ENCODE measurements around the gene P2RY2.
A peak's percentile ranks its signal among the peaks of the same experiment; 100 is the strongest.

P2RY2 gene

DNA sequence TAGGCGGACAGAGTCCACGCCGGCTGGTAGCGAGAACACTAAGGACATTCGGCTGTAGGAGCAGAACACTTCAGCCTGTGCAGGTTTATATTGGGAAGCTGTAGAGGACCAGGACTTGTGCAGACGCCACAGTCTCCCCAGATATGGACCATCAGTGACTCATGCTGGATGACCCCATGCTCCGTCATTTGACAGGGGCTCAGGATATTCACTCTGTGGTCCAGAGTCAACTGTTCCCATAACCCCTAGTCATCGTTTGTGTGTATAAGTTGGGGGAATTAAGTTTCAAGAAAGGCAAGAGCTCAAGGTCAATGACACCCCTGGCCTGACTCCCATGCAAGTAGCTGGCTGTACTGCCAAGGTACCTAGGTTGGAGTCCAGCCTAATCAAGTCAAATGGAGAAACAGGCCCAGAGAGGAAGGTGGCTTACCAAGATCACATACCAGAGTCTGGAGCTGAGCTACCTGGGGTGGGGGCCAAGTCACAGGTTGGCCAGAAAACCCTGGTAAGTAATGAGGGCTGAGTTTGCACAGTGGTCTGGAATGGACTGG lies 17.2 kb downstream of the P2RY2 start:
- no peak overlapping the region for H3K27ac ChIP-seq (ENCODE audit: insufficient read depth, low read depth, low read length, poor library complexity, severe bottlenecking)
- WGBS, 2 experiments = 94 to 96% methylated on average over 8 of the region's 8 CpGs
- no peaks in the 10 kb centered on the region for H3K9me3 ChIP-seq (ENCODE audit: control insufficient read depth, low read length)

DNA sequence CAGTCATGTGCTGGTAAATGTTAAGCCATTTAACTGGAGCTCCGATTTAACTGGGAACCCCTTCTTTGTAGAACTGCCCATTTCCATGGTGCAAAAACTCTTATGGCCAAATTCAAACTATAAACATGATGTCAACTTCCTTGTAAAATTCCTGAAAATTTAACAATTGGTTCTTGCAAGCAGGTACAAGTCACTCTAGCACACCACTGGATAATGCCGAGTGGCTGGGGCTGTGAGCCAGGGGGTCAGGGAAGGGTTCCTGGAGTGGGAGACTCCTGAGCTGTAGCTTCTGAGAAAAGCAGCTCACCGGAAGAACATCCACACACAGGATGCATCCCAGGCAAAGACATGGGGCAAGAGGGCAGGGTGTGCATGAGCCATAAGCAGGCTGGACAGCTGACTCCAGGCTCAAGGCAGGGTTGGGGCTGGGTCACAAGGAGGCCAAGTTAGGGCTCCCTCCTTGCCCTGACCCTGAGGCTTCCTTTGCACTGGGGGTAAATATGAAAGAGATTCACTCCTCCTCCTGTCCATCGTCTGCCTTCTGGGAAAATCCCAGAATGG lies 18.2 kb downstream of the P2RY2 start:
- 94% methylated on average over 4 of the region's 4 CpGs for WGBS, 2 experiments
- H3K9me3 ChIP-seq (ENCODE audit: control insufficient read depth, low read length) = no peaks in the 10 kb centered on the region
- no peaks in the 10 kb centered on the region for H3K27me3 ChIP-seq (ENCODE audit: control insufficient read depth, insufficient read depth, low read length, poor library complexity, severe bottlenecking)
- no peaks in the 10 kb centered on the region for H3K36me3 ChIP-seq (ENCODE audit: control insufficient read depth, insufficient read depth, low read length)
- H3K4me3 ChIP-seq (ENCODE audit: insufficient read depth, low read depth, low read length) = no peak overlapping the region
- H3K27ac ChIP-seq (ENCODE audit: insufficient read depth, low read depth, low read length, poor library complexity, severe bottlenecking) = no peak overlapping the region
- no peaks in the 10 kb centered on the region for H3K4me1 ChIP-seq (ENCODE audit: control insufficient read depth, insufficient read depth, low read length)

More for the DNA sequence above, 17.2 kb downstream of the P2RY2 start:
- H3K4me1 ChIP-seq (ENCODE audit: control insufficient read depth, insufficient read depth, low read length) = no peaks in the 10 kb centered on the region
- no peaks in the 10 kb centered on the region for H3K27me3 ChIP-seq (ENCODE audit: control insufficient read depth, insufficient read depth, low read length, poor library complexity, severe bottlenecking)
- H3K4me3 ChIP-seq (ENCODE audit: insufficient read depth, low read depth, low read length) = no peak overlapping the region
- H3K36me3 ChIP-seq (ENCODE audit: control insufficient read depth, insufficient read depth, low read length) = no peaks in the 10 kb centered on the region

DNA sequence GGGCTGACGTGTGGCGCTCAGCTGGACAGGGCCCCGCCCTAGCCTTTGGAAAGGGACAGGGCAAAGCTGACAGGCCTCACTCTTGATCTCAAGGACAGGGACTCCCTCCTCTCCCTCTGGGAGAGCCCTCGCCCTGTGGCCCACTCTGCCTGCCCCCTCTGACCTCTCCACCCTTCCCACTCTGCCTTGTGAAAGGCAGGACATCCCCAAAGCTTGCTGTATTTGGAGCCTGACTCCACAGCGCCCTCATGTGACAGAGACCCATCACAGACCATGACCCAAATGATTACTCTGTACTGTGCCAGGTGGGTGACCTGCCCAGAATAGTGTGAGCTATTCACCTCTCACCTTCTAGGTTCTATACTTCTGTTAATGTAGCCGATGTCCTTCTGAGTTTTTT lies 18.8 kb downstream of the P2RY2 start:
- Histone ChIP-seq H3K4me1 (ENCODE audit: control insufficient read depth, insufficient read depth, low read length) (no peaks in the 10 kb centered on the region), H3K27me3 (ENCODE audit: control insufficient read depth, insufficient read depth, low read length, poor library complexity, severe bottlenecking) (no peaks in the 10 kb centered on the region), H3K27ac (ENCODE audit: insufficient read depth, low read depth, low read length, poor library complexity, severe bottlenecking) (no peak overlapping the region), H3K4me3 (ENCODE audit: insufficient read depth, low read depth, low read length) (no peak overlapping the region), H3K36me3 (ENCODE audit: control insufficient read depth, insufficient read depth, low read length) (no peaks in the 10 kb centered on the region), H3K9me3 (ENCODE audit: control insufficient read depth, low read length) (no peaks in the 10 kb centered on the region)
- WGBS, 2 experiments = 57 to 59% methylated on average over 6 of the region's 6 CpGs

DNA sequence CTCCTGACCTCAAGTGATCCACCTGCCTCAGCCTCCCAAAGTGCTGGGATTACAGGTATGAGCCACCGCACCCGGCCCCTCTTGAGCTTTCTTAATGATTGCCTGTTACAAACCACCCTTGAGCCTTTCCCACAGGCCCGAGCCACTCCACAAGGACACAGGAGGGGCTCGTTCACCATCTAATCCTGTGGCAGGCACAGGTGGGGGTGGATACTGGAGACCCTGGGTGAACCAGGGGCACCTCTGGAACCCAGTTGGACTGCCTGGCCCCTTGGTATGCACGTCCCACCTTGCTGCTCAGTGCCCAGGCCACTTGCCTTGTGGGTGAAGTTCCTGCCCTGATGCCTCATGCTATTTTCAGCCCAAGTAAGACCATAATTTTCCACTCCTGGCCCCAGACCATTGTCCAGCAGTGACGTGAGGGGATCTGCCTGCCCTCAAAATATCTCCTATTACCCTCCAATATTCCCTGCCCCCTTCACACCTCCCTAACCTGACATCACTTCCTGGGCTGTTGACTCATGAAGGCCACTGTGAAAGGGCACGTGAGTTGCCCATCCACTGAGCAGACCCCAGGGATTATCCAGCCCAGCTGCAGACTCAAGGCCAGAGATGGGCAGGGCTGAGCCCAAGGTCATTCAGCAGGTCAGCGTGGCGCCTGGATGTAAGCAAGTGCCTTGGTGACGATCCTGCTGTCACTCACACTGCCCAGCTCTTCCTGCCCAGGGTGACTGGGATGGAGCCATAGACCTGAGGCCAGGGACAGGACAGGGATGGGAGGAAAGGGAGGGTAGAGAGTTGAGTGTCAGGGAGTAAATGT lies 19.6 kb downstream of the P2RY2 start:
- Histone ChIP-seq H3K36me3 (ENCODE audit: control insufficient read depth, insufficient read depth, low read length) (no peaks in the 10 kb centered on the region), H3K4me3 (ENCODE audit: insufficient read depth, low read depth, low read length) (no peak overlapping the region), H3K27me3 (ENCODE audit: control insufficient read depth, insufficient read depth, low read length, poor library complexity, severe bottlenecking) (no peaks in the 10 kb centered on the region), H3K9me3 (ENCODE audit: control insufficient read depth, low read length) (no peaks in the 10 kb centered on the region), H3K4me1 (ENCODE audit: control insufficient read depth, insufficient read depth, low read length) (no peaks in the 10 kb centered on the region), H3K27ac (ENCODE audit: insufficient read depth, low read depth, low read length, poor library complexity, severe bottlenecking) (no peak overlapping the region)
- 77 to 80% methylated on average over 10 of the region's 10 CpGs for WGBS, 2 experiments

DNA sequence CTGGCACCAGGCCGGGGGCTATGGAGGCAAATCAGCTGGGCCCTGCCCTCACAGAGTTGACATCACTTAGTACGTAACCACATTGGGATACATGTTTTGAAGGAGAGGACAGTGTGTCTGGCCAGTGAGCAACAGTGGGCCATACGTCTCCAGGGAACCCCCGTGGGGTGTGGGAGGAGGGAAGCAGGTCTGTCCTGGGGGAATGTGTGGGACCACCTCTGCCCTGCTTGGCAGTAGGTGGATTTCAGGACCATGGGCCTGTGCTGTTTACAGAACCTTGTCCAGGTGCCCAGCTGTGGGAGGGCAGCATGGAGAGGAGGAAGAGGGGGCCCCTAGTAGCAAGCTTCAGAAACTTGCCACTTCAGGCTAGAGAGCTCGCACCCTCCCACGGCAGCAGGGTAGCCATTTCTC lies 21.0 kb downstream of the P2RY2 start:
- H3K27ac ChIP-seq (ENCODE audit: insufficient read depth, low read depth, low read length, poor library complexity, severe bottlenecking) = no peak overlapping the region
- H3K27me3 ChIP-seq (ENCODE audit: control insufficient read depth, insufficient read depth, low read length, poor library complexity, severe bottlenecking) = no peaks in the 10 kb centered on the region
- no peaks in the 10 kb centered on the region for H3K36me3 ChIP-seq (ENCODE audit: control insufficient read depth, insufficient read depth, low read length)
- H3K9me3 ChIP-seq (ENCODE audit: control insufficient read depth, low read length) = no peaks in the 10 kb centered on the region
- 93 to 98% methylated on average over 6 of the region's 6 CpGs for WGBS, 2 experiments
- H3K4me3 ChIP-seq (ENCODE audit: insufficient read depth, low read depth, low read length) = no peak overlapping the region
- H3K4me1 ChIP-seq (ENCODE audit: control insufficient read depth, insufficient read depth, low read length) = no peaks in the 10 kb centered on the region

DNA sequence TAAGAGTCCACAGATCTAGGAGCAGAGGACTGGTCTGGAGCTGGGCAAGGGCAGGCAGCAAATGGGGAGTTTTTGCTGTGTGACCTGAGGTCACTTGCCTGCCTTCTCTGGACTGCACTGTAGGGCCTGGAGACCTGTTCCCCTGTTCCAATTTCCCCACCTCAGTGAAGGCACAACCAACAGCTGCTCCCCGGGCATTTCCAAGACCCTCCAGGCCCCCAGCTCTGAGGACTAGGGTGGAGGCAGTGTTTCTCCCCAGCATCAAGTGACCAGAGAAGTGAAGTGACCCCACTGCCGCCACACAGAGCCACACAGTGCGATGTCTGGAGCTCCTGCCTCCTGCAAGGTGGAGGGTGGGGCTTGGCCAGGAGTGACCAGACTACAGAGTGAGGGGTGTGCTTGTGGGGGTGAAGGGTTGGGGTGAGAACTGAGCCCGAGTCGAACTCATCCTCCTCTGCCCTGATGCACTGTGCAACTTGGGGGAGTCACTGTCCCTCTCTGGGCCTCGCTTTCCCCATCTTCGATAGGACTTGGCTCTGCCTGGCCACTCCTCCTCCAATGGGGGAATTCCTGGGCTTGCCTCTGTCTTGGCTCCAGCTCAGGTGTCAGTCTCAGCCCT lies 21.6 kb downstream of the P2RY2 start:
- Histone ChIP-seq H3K4me3 (ENCODE audit: insufficient read depth, low read depth, low read length) (no peak overlapping the region), H3K4me1 (ENCODE audit: control insufficient read depth, insufficient read depth, low read length) (no peaks in the 10 kb centered on the region), H3K27me3 (ENCODE audit: control insufficient read depth, insufficient read depth, low read length, poor library complexity, severe bottlenecking) (no peaks in the 10 kb centered on the region), H3K27ac (ENCODE audit: insufficient read depth, low read depth, low read length, poor library complexity, severe bottlenecking) (no peak overlapping the region), H3K36me3 (ENCODE audit: control insufficient read depth, insufficient read depth, low read length) (no peaks in the 10 kb centered on the region), H3K9me3 (ENCODE audit: control insufficient read depth, low read length) (no peaks in the 10 kb centered on the region)
- 88 to 90% methylated on average over 7 of the region's 7 CpGs for WGBS, 2 experiments

DNA sequence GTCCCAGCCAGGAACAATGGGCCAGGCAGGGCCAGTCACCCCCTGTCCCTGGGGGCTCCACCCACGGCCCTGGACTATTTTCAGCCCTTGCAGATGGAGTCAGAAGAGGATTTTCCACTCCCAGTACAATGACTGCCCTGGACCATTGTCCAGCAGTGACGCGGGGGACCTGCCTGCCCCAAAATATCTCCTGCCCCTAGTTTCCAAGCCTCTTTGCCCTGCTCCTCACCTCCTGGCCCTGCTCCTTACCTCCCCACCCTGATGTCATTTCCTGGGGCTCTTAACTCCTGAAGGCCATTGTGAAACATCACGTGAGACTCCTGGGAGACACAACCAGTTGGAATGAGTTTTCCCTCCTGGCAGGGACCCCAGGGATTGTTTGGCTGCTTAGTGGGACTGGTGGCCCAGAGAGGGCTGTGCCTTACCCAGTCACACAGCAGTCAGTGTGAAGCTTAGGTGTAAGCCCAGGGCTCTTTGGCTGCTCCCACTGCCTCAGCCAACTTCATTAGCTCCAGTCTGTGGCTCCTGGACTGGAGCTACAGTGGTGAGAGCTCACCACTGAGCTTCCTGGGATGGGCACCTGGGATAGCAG lies 22.2 kb downstream of the P2RY2 start:
- Histone ChIP-seq H3K27me3 (ENCODE audit: control insufficient read depth, insufficient read depth, low read length, poor library complexity, severe bottlenecking) (no peaks in the 10 kb centered on the region), H3K36me3 (ENCODE audit: control insufficient read depth, insufficient read depth, low read length) (no peaks in the 10 kb centered on the region), H3K27ac (ENCODE audit: insufficient read depth, low read depth, low read length, poor library complexity, severe bottlenecking) (no peak overlapping the region), H3K4me1 (ENCODE audit: control insufficient read depth, insufficient read depth, low read length) (no peaks in the 10 kb centered on the region), H3K9me3 (ENCODE audit: control insufficient read depth, low read length) (no peaks in the 10 kb centered on the region), H3K4me3 (ENCODE audit: insufficient read depth, low read depth, low read length) (no peak overlapping the region)
- 71 to 75% methylated on average over 4 of the region's 4 CpGs for WGBS, 2 experiments

DNA sequence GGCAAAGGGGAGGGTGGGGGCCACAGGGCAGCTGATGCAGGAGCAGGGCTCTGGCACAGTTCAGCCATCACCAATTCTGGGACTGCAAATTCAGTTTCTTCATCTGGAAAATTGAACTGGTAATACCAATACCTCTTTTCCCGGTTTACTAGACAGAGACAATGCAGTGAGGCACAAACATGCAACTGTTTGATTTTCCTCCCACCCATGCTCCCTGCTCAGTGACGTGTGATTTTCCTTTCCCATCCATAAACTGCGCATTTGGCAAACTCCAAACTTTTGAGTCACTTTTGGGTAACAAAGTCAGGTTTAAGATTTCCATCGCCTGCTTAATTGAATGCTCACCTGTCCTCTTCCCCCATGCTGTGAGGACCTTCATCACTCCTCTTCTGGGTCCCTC lies 23.2 kb downstream of the P2RY2 start:
- H3K4me3 ChIP-seq (ENCODE audit: insufficient read depth, low read depth, low read length) = no peak overlapping the region
- H3K36me3 ChIP-seq (ENCODE audit: control insufficient read depth, insufficient read depth, low read length) = no peaks in the 10 kb centered on the region
- H3K27me3 ChIP-seq (ENCODE audit: control insufficient read depth, insufficient read depth, low read length, poor library complexity, severe bottlenecking) = no peaks in the 10 kb centered on the region
- H3K9me3 ChIP-seq (ENCODE audit: control insufficient read depth, low read length) = no peaks in the 10 kb centered on the region
- H3K27ac ChIP-seq (ENCODE audit: insufficient read depth, low read depth, low read length, poor library complexity, severe bottlenecking) = no peak overlapping the region
- no peaks in the 10 kb centered on the region for H3K4me1 ChIP-seq (ENCODE audit: control insufficient read depth, insufficient read depth, low read length)
- WGBS, 2 experiments = 89 to 92% methylated on average over 4 of the region's 4 CpGs

DNA sequence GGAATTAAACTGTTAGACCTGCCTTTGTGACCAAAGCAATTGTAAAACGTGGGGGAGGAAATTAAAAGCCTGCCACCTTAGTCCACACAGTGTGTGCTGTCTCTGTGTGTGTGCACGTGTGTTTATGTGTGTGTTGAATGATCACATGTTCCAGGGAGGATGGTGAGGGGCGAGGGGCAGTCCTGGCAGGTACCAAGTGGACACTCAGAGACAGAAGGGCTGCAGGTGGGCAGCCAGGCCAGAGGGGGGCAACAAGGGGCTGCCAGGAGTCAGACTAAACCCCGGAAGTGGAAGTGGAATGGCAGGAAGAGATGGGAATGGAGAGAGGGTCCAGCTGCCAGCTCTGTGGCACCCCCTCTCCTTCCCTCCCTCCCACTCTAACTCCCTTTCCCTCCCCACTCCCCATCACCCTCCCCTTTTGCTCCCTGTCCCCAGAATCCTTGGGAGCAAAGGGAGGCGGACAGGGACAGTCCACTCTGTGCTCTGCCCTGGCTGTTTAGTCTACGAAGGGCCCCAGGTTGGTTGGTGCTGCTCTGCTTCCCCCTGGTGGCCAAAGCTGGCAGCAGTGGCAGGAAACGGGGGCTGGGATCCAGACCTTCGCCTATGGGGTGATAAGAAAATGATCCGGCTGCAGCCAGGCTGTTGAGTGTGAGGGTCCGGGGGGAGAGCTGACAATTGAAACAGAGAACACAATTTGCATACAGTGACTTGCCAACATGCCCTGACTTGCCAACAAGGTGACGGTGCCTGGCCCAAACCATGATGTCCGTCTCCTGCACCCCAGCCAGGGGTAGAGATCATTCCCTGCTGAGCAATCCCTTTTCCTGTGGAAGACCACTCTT lies 24.4 kb downstream of the P2RY2 start:
- 45 to 48% methylated on average over 12 of the region's 12 CpGs for WGBS, 2 experiments

More for the DNA sequence above, 24.4 kb downstream of the P2RY2 start:
- H3K4me3 ChIP-seq (ENCODE audit: insufficient read depth, low read depth, low read length) = peak overlapping the region; percentile 30
- H3K27ac ChIP-seq (ENCODE audit: insufficient read depth, low read depth, low read length, poor library complexity, severe bottlenecking) = no peak overlapping the region
- no peaks in the 10 kb centered on the region for H3K4me1 ChIP-seq (ENCODE audit: control insufficient read depth, insufficient read depth, low read length)
- no peaks in the 10 kb centered on the region for H3K36me3 ChIP-seq (ENCODE audit: control insufficient read depth, insufficient read depth, low read length)
- H3K9me3 ChIP-seq (ENCODE audit: control insufficient read depth, low read length) = no peaks in the 10 kb centered on the region
- H3K27me3 ChIP-seq (ENCODE audit: control insufficient read depth, insufficient read depth, low read length, poor library complexity, severe bottlenecking) = no peaks in the 10 kb centered on the region

Measured in ectodermal cell (in vitro differentiated cells).